ENCODE data around the gene HAUS7.

DNA sequence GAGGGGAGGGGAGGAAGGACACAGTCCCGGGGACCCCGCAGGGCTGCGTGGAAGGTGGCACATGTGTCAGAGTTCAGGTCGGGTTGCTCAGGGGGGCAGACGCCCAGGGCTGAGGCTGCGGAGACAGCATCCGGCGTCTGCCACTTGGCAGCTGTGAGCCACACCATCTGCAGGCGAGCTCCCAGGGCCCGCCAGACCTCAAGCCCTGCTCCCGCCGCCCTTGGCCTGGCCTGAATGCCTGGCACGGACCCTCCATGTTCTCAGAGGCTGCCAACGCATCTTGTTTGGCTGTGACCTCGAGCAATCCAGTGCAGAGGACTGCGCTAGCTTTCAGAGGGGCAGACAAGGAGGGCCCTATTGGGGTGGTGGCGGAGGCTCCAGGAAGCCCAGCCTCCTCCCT lies 29.5 kb upstream of the HAUS7 start:
- TF ChIP-seq, protein P1, sequence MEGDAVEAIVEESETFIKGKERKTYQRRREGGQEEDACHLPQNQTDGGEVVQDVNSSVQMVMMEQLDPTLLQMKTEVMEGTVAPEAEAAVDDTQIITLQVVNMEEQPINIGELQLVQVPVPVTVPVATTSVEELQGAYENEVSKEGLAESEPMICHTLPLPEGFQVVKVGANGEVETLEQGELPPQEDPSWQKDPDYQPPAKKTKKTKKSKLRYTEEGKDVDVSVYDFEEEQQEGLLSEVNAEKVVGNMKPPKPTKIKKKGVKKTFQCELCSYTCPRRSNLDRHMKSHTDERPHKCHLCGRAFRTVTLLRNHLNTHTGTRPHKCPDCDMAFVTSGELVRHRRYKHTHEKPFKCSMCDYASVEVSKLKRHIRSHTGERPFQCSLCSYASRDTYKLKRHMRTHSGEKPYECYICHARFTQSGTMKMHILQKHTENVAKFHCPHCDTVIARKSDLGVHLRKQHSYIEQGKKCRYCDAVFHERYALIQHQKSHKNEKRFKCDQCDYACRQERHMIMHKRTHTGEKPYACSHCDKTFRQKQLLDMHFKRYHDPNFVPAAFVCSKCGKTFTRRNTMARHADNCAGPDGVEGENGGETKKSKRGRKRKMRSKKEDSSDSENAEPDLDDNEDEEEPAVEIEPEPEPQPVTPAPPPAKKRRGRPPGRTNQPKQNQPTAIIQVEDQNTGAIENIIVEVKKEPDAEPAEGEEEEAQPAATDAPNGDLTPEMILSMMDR (conservative IDR thresholded peaks at IDR 0.05), result no peak
- TF ChIP-seq EZH2 (IDR thresholded peaks at IDR 0.05; ENCODE audit: low read depth), result no peak
